Progenitor cell of endocrine pancreas (in vitro differentiated cells): ENCODE results near the gene RBFOX1. TPM values are rescaled to one million over a fixed set of nuclear protein-coding genes. Genes with fewer than 3 reads are reported as not detected.

ENCODE experiments used
- DNase-seq: peaks from one replicate; pipeline ENCODE4 v3.0.0; 2021; ENCODE audit warnings: low spot score; ENCODE audit not compliant: unreplicated experiment
- H3K27ac Mint-ChIP-seq: 2 replicates; pipeline ENCODE4 v1.8.0; 2021; ENCODE audit warnings: mild to moderate bottlenecking, moderate library complexity, mixed read lengths
- H3K27me3 Mint-ChIP-seq: 2 replicates; pipeline ENCODE4 v1.8.0; 2021; ENCODE audit warnings: mixed read lengths
- H3K36me3 Mint-ChIP-seq: 2 replicates; pipeline ENCODE4 v1.8.0; 2022; ENCODE audit warnings: mixed read lengths; ENCODE audit not compliant: insufficient read depth
- H3K4me1 Mint-ChIP-seq: 2 replicates; pipeline ENCODE4 v1.8.0; 2021; ENCODE audit warnings: low read depth, mixed read lengths
- H3K4me3 Mint-ChIP-seq: 2 replicates; pipeline ENCODE4 v1.8.0; 2021; ENCODE audit warnings: low read depth, mild to moderate bottlenecking, moderate library complexity, mixed read lengths
- H3K9me3 Mint-ChIP-seq: 2 replicates; pipeline ENCODE4 v1.8.0; 2021; ENCODE audit warnings: low read depth, mixed read lengths
- total RNA-seq: library from RNA; stranded (reverse); gene quantifications from 2 replicates; pipeline ENCODE4 v1.2.1, GENCODE V29; 2021
- TF ChIP-seq, protein P1 (sequence below): fragments of 200-600 bp; sonication (generic); IDR thresholded peaks from one replicate; pipeline ENCODE4 v1.5.0; 2021; ENCODE audit warnings: antibody characterized with exemption, mild to moderate bottlenecking; ENCODE audit not compliant: unreplicated experiment

Gene RBFOX1
- total RNA-seq, 1 donor from 2014 or later = 0.29 TPM

DNA sequence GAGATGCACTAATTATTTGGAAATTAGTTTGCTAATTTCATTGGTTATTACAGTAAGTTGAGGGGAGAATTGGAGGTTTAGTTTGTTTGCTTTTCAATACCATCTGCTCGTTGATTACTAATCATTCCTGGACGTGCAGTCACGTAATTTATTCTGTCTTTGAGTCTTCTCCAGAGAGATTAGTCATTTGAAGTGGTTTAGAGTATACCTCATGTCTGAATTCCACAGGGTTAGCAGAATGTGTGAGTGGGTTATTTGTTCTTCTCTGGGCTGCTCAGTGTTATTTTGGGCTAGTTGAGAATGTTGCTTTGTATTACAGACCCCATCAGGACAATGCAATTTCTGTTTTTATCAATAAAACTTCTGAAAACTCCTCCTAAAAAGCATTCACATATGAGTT is 265.0 kb downstream of the RBFOX1 start:
- Mint-ChIP-seq H3K4me3 (no peak overlapping the region), H3K27ac (no peak overlapping the region), H3K4me1 (peaks cover 6% of the 10 kb centered on the region), H3K27me3 (no peaks in the 10 kb centered on the region), H3K9me3 (no peaks in the 10 kb centered on the region), H3K36me3 (no peaks in the 10 kb centered on the region)
- DNase-seq = no peak
- TF ChIP-seq, protein P1, sequence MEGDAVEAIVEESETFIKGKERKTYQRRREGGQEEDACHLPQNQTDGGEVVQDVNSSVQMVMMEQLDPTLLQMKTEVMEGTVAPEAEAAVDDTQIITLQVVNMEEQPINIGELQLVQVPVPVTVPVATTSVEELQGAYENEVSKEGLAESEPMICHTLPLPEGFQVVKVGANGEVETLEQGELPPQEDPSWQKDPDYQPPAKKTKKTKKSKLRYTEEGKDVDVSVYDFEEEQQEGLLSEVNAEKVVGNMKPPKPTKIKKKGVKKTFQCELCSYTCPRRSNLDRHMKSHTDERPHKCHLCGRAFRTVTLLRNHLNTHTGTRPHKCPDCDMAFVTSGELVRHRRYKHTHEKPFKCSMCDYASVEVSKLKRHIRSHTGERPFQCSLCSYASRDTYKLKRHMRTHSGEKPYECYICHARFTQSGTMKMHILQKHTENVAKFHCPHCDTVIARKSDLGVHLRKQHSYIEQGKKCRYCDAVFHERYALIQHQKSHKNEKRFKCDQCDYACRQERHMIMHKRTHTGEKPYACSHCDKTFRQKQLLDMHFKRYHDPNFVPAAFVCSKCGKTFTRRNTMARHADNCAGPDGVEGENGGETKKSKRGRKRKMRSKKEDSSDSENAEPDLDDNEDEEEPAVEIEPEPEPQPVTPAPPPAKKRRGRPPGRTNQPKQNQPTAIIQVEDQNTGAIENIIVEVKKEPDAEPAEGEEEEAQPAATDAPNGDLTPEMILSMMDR = no peak

DNA sequence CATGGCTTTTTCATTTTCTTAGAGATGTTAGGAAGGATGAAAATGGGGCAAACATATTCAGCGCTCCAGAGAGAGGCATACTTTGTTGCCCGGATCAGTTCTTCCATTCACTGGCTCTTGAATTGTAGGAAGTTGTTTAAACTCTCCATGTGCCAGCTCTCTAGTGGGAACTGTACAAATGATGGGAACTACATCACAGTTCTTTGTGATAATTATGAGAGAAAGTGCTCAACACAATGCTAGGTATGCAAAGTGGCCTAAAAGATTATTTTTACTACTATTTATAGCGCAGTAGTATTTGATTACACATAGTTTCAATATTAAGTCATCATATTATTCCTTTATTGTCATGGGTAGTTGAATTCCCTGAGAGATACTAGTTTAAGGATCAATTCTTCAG is 268.5 kb downstream of the RBFOX1 start:
- Mint-ChIP-seq H3K27ac (no peak overlapping the region), H3K36me3 (no peaks in the 10 kb centered on the region), H3K9me3 (no peaks in the 10 kb centered on the region), H3K27me3 (no peaks in the 10 kb centered on the region), H3K4me1 (peaks cover 6% of the 10 kb centered on the region), H3K4me3 (no peak overlapping the region)
- TF ChIP-seq, protein P1 = no peak
- no peak for DNase-seq

DNA sequence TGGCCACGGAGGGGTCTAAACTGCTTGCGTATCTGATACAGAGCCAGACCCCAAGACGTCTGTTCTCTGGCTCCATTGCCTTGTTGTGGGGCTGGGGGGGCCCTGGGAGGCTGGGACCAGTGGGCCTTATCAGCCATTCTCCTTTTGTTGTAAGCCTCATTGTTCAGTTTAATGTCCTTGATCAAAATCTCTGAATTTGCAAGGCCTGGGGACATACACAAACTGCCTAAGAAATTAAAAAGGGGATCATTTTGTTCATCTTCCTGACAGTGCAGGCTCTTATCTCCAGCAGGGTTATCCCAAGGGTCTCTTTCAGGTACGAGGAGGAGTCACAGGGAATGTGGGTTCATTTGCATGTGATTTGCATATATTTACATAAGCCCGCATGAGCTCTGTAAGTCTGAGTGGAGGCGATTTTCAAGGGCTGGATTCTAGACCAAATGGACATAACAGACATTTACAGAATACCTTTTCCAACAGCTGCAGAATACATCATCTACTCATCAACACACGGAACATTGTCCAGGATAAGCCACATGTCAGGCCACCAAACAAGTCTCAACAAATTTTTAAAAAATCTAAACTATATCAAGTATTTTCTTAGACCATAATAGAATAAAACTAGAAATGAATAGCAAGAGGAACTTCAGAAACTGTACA is 269.8 kb downstream of the RBFOX1 start:
- H3K27ac Mint-ChIP-seq = no peak overlapping the region
- DNase-seq = no peak
- no peak overlapping the region for H3K4me3 Mint-ChIP-seq
- TF ChIP-seq, protein P1 = no peak
- H3K36me3 Mint-ChIP-seq = no peaks in the 10 kb centered on the region
- H3K27me3 Mint-ChIP-seq = no peaks in the 10 kb centered on the region
- H3K9me3 Mint-ChIP-seq = no peaks in the 10 kb centered on the region
- peaks cover 5% of the 10 kb centered on the region for H3K4me1 Mint-ChIP-seq

DNA sequence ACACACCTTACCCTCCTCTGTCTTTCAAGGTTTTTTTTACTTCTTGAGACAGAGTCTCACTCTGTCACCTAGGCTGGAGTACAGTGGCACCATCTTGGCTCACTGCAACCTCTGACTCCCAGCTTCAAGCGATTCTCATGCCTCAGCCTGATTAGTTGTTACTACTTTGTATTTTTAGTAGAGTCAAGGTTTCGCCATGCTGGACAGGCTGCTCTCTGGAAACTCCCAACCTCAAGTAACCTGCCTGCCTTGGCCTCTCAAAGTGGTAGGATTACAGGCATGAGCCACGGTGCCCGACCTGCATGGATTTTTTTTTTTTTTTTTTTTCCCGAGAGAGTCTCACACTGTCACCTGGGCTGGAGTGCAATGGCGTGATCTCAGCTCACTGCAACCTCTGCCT is 273.2 kb downstream of the RBFOX1 start:
- DNase-seq = no peak
- Mint-ChIP-seq H3K9me3 (no peaks in the 10 kb centered on the region), H3K4me1 (peaks cover 4% of the 10 kb centered on the region), H3K27ac (no peak overlapping the region), H3K27me3 (no peaks in the 10 kb centered on the region), H3K4me3 (no peak overlapping the region), H3K36me3 (no peaks in the 10 kb centered on the region)
- TF ChIP-seq, protein P1 = no peak

DNA sequence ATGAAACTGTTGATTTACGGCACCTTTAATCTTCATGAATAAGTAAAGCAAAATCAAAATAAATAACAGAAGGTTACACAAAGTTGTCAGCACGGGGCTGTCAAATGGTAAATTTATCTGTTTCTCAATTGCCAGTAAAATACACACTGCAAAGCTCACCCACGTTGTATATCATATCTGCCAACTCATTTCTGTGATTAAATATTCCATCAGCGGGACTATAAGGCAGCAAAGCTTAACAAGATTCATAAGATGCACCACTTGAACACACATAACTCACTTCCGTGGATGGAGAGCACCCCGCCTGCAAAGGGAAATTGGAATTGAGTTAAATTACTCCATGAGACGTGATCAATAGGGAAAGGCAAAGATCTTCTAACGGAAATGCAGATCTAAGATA is 280.0 kb downstream of the RBFOX1 start:
- Mint-ChIP-seq H3K27ac (no peak overlapping the region), H3K36me3 (no peaks in the 10 kb centered on the region), H3K27me3 (no peaks in the 10 kb centered on the region), H3K9me3 (no peaks in the 10 kb centered on the region), H3K4me1 (no peaks in the 10 kb centered on the region), H3K4me3 (no peak overlapping the region)
- DNase-seq = no peak
- TF ChIP-seq, protein P1 = no peak
